ENCODE data around the gene COMMD10.

Gene COMMD10

DNA sequence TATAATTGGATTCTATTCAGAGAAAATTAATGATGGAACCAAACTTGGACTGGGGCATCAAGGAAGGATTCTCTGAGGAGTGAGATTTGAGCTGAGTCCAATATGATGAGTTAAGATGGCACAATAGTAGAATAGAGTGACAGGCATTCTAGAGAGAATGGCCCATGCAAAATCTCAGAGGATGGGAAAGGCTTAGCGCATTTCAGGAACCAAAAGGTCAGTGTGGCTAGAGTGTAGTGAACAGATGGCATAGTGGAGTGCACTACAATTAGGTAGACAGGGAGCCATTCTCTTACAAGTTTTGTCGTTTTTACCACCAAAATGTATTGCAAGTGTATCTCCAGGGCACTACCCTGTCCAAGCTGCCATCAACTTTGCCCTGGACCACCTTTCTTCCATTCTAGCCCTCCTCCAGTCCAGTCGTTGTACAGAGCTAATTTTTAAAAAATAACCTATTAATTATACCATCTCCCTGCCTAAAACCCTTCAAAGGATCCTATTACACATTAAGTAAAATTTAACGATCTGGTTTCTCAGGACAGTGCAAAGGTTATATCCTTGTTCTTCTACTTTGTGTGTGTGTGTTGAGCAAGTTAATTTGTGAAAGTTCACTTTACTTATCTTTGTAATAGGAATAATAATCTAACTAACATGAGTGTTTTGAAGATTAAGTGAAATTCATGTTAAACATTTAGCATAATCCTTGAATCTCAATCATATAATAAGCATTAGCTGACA, 211.7 kb downstream of the COMMD10 start:
- DNase-seq, result no peak

DNA sequence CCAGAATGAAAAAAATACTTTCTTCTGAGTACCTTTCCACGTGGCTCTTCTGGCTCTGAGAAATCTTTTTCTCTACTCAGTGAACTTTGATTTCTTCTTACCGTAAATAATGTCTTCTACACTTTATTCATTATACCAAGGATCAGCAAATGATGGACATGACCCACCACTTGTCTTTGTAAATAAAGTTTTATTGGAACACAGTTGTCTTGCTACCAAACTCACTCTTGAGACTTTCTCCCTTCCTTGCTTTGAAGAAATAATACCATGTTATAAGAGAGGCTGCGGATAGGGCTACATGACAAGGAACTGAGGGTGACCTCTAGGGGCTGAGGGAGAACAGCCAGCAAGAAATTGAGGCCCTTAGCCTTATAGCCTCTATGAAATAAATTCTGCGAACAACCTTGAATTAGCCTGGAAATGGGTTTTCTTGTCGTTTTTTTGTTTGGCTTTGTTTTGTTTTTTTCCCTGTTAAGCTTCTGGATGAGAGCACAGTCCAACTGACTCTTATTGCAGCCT, 212.5 kb downstream of the COMMD10 start:
- no peak for DNase-seq

DNA sequence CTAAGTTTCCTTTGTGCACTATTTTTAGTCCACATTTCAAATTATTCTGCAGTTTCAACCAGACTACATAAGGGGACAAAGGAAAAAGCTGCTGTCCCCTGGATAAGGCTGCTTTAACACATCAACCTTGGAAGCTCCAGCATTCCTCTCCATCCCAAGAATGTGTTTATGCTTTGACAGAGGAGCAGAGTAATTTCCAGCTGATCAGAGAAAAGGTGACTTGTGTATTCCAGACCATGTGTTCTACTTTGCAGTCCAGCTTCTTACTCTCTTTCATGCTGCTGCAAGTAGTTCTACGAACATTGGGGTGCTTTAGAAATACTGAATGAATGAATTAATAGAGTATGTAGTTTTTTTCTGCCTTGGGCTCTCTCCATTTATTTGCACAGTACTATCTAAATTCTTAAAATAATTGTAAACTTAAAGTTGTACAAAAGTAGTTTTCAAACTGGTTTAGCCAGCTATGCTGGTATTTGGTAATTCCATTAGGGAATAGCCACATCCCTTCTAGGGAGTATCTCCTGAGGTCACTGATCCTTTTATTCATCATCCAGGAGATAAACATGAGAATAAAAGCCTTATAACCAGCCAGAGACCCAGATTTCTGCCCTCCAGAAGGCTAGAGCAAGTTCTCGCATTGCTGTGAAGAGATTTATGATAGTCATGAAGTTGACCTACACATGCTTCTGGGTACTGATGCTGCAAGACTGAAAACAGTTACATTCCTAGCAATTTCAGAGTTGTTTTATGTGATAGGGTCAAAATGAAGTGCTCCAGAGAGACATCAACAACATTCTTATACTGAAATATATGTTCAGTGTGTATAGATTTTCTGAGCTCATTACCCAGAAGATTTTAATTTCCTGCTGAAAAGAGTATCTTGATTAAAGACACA, 215.2 kb downstream of the COMMD10 start:
- DNase-seq, result no peak

DNA sequence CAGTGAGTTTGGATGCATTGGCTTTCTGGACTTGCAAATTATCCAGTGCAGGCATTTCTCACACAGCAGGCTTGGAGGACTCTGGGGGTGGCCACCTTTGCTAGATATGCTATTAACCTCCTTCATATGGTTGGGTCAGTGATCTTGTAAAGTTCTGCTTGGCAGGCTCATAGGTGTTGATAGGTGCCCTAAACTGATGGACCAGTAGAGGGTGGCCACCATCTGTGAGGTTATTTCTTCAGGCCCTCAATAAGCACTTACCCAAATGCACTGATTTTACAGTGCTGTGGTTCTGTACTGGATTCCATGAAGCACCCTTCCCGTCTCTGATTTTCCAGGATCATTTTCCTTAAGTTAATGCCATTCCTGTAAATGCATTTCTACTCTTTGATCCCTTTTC, 216.3 kb downstream of the COMMD10 start:
- no peak for DNase-seq

DNA sequence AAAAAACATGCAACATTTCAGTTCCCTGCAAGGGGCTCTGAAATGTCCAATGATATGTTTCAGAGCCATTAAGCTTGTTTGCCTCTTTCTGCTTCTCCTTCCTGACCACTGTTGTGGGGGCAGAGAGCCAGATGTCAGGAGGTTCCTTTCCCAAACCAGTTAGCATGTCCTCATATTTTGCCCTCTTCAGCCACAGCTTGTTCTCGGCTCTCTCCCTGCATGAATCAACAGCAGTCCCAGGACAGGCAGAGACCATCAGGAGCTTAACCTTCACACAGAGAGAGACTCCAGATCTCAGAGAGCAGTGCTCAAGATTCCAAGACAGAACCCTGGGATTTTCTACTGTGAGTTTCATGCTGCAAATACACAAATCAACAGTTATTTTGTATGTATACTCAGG, 218.5 kb downstream of the COMMD10 start:
- no peak for DNase-seq

DNA sequence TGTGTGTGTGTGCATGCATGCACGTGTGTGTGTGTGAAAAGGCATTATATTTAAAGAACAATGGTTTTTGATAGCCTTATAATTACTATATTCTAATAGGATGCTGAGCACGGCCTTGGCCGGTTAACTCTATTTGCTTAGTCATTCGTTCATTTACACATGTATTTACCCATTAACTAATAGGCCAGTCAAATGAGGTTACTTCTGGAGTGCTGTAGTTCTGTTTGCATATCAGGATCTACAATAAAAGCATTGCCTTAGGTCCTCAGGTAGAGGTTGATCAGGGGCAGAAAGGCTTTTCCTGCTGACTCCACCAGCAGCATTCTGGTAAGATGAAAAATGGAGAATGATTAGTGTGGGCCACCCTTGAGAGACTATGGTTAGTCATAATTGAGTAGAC, 219.0 kb downstream of the COMMD10 start:
- no peak for DNase-seq

DNA sequence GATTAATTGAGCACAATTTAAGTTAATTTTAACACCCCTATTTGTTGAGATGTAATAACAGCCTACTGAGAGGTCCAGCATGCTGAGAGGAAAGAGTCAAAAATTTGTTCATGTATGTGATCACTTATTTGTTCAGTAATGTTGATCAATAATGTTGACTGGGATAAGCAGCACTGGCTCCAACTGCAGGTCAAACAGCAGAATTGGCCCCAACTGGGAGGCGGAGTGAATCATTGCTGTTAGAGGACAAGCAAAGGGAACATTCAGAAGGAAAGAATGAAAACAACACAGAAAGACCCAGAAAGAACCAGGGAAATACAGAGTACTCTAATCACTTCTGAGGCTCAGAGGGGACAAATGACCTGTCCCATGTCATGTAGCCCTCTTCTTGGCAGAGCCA, 221.1 kb downstream of the COMMD10 start:
- no peak for DNase-seq

DNA sequence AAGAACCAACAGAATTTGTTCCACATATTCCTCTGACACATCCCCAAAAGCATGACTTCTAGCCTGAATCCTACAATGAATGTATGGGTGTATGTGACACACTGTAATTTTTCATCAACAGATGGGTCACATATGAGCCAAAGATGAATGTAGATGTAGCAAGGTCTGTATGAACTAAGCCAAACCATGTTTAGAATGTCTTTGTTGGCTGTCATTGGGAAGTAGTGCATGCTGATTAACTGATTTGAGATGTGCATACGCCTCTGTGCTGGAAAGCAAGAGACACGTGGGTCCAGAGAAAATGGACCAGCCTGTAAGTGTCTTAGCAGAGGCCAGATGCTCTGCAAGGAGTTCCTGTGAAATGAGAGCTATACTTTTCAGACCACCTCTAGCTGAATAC, 222.0 kb downstream of the COMMD10 start:
- DNase-seq, result no peak

DNA sequence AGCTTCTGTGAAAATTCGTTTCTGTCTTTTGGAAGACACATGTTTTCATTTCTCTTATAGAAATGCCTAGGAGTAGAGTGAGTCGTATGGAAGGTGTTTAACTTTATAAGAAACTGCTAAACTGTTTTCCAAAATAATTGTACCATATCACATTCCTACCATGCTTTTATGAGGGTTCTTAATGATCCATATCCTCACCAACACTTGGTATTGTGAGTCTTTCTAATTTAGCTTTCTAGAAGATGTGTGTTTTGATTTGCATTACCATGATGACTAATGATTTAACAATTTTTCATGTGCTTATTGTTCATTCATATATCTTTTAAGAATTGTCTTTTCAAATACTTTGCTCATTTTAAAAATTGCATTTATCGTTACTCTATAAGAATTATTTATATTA, 223.6 kb downstream of the COMMD10 start:
- DNase-seq, result no peak

DNA sequence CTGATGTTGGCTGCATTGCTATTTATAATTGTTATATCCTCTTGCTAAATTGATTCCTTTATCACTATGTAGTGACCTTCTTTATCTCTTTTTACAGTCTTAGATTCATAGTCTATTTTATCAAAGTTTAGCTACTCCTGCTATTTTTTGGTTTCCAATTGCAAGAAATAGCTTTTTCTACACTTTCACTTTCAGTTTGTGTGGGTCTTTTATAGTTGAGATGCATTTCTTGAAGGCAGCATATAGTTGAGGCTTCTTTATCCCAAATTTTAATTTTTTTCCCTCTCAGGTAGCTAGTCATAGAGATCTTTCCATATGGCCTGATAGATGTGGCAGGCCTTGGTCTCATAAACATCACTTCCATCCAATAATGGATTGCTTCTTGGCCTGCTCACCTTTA, 228.5 kb downstream of the COMMD10 start:
- no peak for DNase-seq

DNA sequence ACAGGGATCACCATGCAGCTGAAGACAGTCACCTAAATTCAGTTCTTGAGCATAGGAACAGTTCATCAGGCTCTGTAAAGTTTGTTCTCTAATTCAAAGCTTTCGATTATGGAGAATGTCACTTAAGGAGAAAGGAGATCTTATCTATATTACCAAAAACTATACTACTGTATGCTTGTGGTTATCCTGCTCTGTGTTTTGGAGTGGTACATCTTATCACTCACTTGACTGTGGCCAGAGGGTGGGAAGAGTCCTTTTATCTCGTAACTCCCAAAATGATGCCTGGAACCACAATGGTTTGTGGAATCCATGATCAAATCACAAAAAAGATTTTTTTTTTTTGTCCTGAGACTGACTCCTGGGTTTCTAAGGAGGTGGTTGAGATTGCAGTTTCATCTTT, 230.7 kb downstream of the COMMD10 start:
- no peak for DNase-seq

DNA sequence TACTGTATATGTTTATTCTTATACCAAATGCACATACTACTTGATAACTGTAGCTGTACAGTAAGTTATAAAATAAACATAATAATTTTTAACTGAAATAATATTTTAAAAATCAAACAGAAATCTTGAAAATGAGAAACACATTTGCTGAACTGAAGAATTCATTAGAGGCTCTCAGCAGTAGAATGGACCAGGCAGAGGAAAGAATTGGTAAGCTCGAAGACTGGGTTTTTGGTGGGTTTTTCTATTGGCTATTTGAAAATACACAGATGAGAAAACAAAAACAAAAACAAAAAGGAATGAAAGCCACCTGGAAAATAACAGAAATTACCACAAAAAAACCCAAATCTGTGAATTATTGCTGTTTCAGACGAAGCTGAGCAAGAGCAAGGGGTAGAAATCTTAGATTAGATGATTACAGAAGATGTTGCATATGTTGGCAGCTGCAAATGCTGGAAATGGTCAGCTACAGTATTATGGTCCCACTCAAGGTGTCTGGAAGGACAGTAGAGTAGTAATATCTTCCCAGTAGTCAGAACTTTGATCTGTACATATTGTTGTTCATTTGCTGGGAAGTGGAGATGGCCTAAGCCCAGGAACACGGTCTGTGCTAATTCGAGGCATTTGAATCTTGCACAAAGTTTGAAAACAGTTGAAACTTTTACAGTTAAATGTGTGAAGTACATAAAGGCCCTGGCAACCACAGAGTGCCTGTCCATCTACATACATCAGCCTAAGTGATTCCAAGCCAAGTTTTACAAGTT, 233.4 kb downstream of the COMMD10 start:
- DNase-seq, result no peak

DNA sequence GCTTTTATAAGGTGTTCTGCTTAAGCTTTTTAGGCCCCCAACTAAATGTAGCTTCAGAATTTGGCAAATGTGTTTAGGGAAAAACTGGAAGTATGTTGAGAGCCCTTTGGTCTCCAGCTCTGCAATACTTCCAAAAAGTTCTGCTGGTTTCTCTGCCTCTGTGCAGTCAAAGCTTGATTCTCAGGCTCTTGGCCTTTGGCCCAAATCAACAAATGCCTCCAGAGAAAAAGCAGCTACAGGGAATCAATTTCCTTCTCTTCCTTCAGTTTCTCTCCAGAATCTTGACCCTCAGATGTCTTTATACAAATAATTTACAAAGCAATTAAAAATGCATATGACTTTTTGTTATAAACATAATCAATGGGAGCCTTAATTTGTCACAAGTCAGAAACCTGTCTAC, 235.7 kb downstream of the COMMD10 start:
- no peak for DNase-seq

DNA sequence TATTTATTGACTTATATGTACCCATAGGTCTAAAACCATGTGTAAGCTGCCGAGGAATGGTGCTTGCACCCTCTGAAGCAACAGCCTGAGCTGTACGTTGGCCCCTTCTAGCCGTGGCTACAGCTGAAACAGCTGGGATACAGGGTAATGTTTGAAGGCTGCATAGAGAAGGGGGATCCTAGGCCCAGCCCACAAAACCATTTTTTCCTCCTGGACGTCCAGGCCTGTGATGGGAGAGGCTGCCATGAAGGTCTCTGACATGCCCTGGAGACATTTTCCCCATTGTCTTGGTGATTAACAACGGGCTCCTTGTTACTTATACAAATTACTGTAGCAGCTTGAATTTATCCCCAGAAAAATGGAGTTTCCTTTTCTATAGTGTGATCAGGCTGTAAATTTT, 244.7 kb downstream of the COMMD10 start:
- DNase-seq, result no peak

DNA sequence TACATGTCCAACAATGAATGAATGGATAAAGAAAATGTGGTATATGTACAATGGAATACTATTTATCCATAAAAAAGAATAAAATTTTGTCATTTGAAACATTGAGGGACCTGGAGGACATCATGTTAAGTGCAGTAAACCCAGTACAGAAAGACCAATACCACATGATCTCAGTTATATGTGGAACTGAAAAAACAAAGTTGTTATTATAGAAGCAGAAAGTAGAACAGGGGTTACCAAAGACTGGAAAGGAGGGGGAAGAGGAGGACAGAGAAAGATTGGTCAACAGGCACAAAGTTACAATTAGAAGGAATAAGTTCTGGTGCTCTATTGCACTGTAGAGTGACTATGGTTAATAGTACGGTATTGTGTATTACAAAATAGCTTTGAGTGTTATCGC, 256.0 kb downstream of the COMMD10 start:
- DNase-seq, result no peak
